A673 (cell line): ENCODE measurements around the gene IGSF21. TPM values are rescaled to one million over a fixed set of nuclear protein-coding genes. Genes with fewer than 3 reads are reported as not detected.

Source experiments
- BruUV-seq: library from RNA; stranded (reverse); fragments of 400-500 nt; replicated peaks from 2 replicates; lab custom pipeline; 2021; lab: Mats Ljungman, UMichigan
- CTCF ChIA-PET: fragments of 300-600 bp; sonication (Branson Sonifier 250); formaldehyde crosslinking; loops from one replicate; lab custom pipeline; 2022; ENCODE audit warnings: antibody characterized with exemption; lab: Charles Lee
- POLR2A ChIA-PET: fragments of 300-600 bp; sonication (Branson Sonifier 250); formaldehyde crosslinking; loops from one replicate; lab custom pipeline; 2022; ENCODE audit warnings: antibody characterized with exemption; ENCODE audit not compliant: low non-redundant PET; lab: Charles Lee
- DNase-seq: peaks from one replicate; pipeline ENCODE4 v3.0.0-alpha.2; 2015; ENCODE audit warnings: low spot score
- H3K27ac ChIP-seq: fragments of 200-600 bp; sonication (generic); 2 replicates; pipeline ENCODE4 v1.5.1; 2016; ENCODE audit warnings: mixed run types, low read depth, mild to moderate bottlenecking, mixed read lengths, antibody characterized with exemption, low read length; ENCODE audit not compliant: poor library complexity, severe bottlenecking
- H3K27me3 ChIP-seq: fragments of 200-600 bp; sonication (generic); replicated peaks from 2 replicates; pipeline ENCODE4 v1.6.1; 2017; ENCODE audit warnings: mixed run types, low read depth, mild to moderate bottlenecking, mixed read lengths, antibody characterized with exemption, low read length; ENCODE audit not compliant: insufficient read depth, poor library complexity
- H3K36me3 ChIP-seq: fragments of 200-600 bp; sonication (generic); 2 replicates; pipeline ENCODE4 v1.6.1; 2016; ENCODE audit warnings: mixed run types, mild to moderate bottlenecking, mixed read lengths, antibody characterized with exemption, low read length; ENCODE audit not compliant: insufficient read depth, poor library complexity, severe bottlenecking
- H3K4me1 ChIP-seq: fragments of 200-600 bp; sonication (generic); 2 replicates; pipeline ENCODE4 v1.6.1; 2017; ENCODE audit warnings: mixed run types, mild to moderate bottlenecking, mixed read lengths, antibody characterized with exemption, low read length; ENCODE audit not compliant: insufficient read depth, poor library complexity, severe bottlenecking
- H3K4me3 ChIP-seq: fragments of 200-600 bp; sonication (generic); 2 replicates; pipeline ENCODE4 v1.5.1; 2016; ENCODE audit warnings: low read depth, mixed run types, mild to moderate bottlenecking, mixed read lengths, low read length; ENCODE audit not compliant: poor library complexity, severe bottlenecking
- H3K9me3 ChIP-seq: fragments of 200-600 bp; sonication (generic); 2 replicates; pipeline ENCODE4 v1.6.1; 2016; ENCODE audit warnings: mixed run types, low read depth, mild to moderate bottlenecking, mixed read lengths, antibody characterized with exemption, low read length; ENCODE audit not compliant: poor library complexity, severe bottlenecking
- CTCF ChIP-seq: fragments of 300-800, 200-600 bp; sonication (generic); conservative IDR thresholded peaks from 2 replicates; pipeline ENCODE4 v1.5.1; 2017; ENCODE audit warnings: low read depth, mild to moderate bottlenecking, antibody characterized with exemption, low read length, moderate library complexity, mixed read lengths
- EZH2 ChIP-seq: fragments of 200-600 bp; sonication (generic); IDR thresholded peaks from 2 replicates; pipeline ENCODE4 v1.6.1; 2017; ENCODE audit warnings: borderline replicate concordance, low read depth, mild to moderate bottlenecking, mixed read lengths, antibody characterized with exemption, low read length; ENCODE audit not compliant: poor library complexity, severe bottlenecking
- intact Hi-C: fragments of 100-400 bp; cut with micrococcal nuclease; formaldehyde crosslinking; loops from one replicate; pipeline ENCODE4 v1.10.0; 2022; ENCODE audit not compliant: unreplicated experiment
- total RNA-seq: library from RNA; stranded (reverse); gene quantifications from 2 replicates; pipeline ENCODE4 v1.2.3, GENCODE V29; 2021

The IGSF21 gene
- total RNA-seq, 1 experiment from 2014 or later = 3.2 TPM

GRCh38 chr1:18179009-18179408 is 71.4 kb downstream of the IGSF21 start:
- H3K36me3 ChIP-seq = no peaks in the 10 kb centered on the region
- no peak overlapping the region for H3K4me3 ChIP-seq
- no peak overlapping the region for H3K27ac ChIP-seq
- TF ChIP-seq CTCF (no peak), EZH2 (no peak)
- no TSS peak for BruUV-seq
- POLR2A ChIA-PET = no interaction called here
- H3K4me1 ChIP-seq = no peaks in the 10 kb centered on the region
- CTCF ChIA-PET = no interaction called here
- intact Hi-C loops = no loop called here
- DNase-seq = no peak
- no peaks in the 10 kb centered on the region for H3K9me3 ChIP-seq
- peaks cover 11% of the 10 kb centered on the region for H3K27me3 ChIP-seq

- no peak overlapping the region for H3K4me3 ChIP-seq
- no peaks in the 10 kb centered on the region for H3K36me3 ChIP-seq
- ChIA-PET POLR2A (no interaction called here), CTCF (no interaction called here)
- no TSS peak for BruUV-seq
- TF ChIP-seq EZH2 (no peak), CTCF (no peak)
- no peaks in the 10 kb centered on the region for H3K9me3 ChIP-seq
- H3K27ac ChIP-seq = no peak overlapping the region
- no peak for DNase-seq
- H3K4me1 ChIP-seq = no peaks in the 10 kb centered on the region
- peaks cover 11% of the 10 kb centered on the region for H3K27me3 ChIP-seq
- intact Hi-C loops = no loop called here
Measured at GRCh38 chr1:18182398-18183160, 75.0 kb downstream of the IGSF21 start.

GRCh38 chr1:18183533-18183932 is 75.9 kb downstream of the IGSF21 start:
- no peak overlapping the region for H3K27ac ChIP-seq
- no peaks in the 10 kb centered on the region for H3K36me3 ChIP-seq
- TF ChIP-seq EZH2 (no peak), CTCF (no peak)
- H3K4me3 ChIP-seq = no peak overlapping the region
- peaks cover 7% of the 10 kb centered on the region for H3K27me3 ChIP-seq
- no TSS peak for BruUV-seq
- H3K4me1 ChIP-seq = no peaks in the 10 kb centered on the region
- H3K9me3 ChIP-seq = no peaks in the 10 kb centered on the region
- intact Hi-C loops = no loop called here
- CTCF ChIA-PET = no interaction called here
- POLR2A ChIA-PET = no interaction called here
- no peak for DNase-seq
